Measurements from ENCODE around the gene ST6GALNAC3. TPM values are rescaled to one million over a fixed set of nuclear protein-coding genes. Genes with fewer than 3 reads are reported as not detected.
A peak's percentile ranks its signal among the peaks of the same experiment; 100 is the strongest.

The ST6GALNAC3 gene
- total RNA-seq, 1 donor from 2014 or later = 3.9 TPM

GRCh38 chr1:76068542-76068941 is 6.0 kb upstream of the ST6GALNAC3 start:
- ATAC-seq = no peak
- intact Hi-C loops (cut with DNase I) = no loop called here
- no peak for DNase-seq (ENCODE audit: missing footprints)

GRCh38 chr1:76068953-76069561 is 5.5 kb upstream of the ST6GALNAC3 start:
- no peak for DNase-seq (ENCODE audit: missing footprints)
- intact Hi-C loops (cut with DNase I) = no loop called here
- no peak for ATAC-seq

GRCh38 chr1:76070538-76070937 is 4.0 kb upstream of the ST6GALNAC3 start:
- ATAC-seq = no peak
- DNase-seq (ENCODE audit: missing footprints) = no peak
- intact Hi-C loops (cut with DNase I) = no loop called here

GRCh38 chr1:76073481-76073880 is 1.1 kb upstream of the ST6GALNAC3 start:
- no peak for DNase-seq (ENCODE audit: missing footprints)
- no peak for ATAC-seq
- intact Hi-C loops (cut with DNase I) = no loop called here

DNA sequence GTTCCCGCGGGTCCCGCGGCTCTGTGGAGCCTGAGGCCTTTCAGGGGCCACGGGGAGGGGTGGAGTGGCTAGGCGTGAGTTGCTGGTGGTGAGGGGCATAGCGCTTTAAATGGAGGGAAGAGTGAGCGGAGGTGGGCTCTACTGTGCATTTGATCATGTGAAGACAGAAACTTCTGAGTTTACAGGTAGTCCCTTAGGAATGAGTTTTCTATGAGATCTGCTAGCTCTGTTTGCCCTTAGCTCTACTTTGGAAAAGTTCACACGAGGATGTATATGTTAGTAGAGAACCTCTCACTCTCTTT is 593 bp downstream of the ST6GALNAC3 start:
- DNase-seq (ENCODE audit: missing footprints) (no peak), ATAC-seq (no peak)
- intact Hi-C loops (cut with DNase I) = loop anchor here (5.0 kb wide), 1 partner anchor 62 kb away; no protein-coding TSS in a partner anchor

GRCh38 chr1:76075877-76076276 is 1.3 kb downstream of the ST6GALNAC3 start:
- DNase-seq (ENCODE audit: missing footprints) = no peak
- ATAC-seq = no peak
- intact Hi-C loops (cut with DNase I) = loop anchor here (5.0 kb wide), 1 partner anchor 61 kb away; no protein-coding TSS in a partner anchor

GRCh38 chr1:76079475-76080227 is 5.1 kb downstream of the ST6GALNAC3 start:
- ATAC-seq = no peak
- peak; percentile 62 for DNase-seq (ENCODE audit: missing footprints)
- intact Hi-C loops (cut with DNase I) = loop anchor here (5.0 kb wide), 1 partner anchor 58 kb away; no protein-coding TSS in a partner anchor

DNA sequence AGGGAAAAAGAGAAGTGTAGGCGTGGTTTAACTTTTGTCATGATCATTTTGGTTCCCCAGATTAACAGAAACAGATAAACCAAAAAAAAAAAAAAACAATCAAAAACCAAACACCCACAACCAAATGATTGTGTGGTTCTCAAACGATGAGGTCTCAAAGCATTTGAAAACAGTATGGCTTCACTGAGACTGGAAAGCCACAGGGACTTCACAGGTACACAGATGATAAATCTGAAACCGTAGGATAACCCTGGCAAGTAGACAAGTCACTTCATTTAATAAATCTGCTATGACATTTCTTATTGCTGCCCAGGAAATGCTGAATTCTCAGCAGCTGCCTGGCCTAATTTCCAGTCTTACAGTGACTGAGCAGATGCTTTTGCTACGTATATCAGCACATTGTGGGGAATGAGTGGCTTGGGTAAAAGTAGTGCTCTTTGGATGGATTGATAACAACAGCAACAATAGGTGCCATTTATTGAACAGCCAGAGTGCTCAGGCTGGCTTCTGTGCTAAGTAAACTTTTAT is 6.1 kb downstream of the ST6GALNAC3 start:
- ATAC-seq (no peak), DNase-seq (ENCODE audit: missing footprints) (no peak)
- intact Hi-C loops (cut with DNase I) = no loop called here

- intact Hi-C loops (cut with DNase I) = no loop called here
- ATAC-seq = no peak
- DNase-seq (ENCODE audit: missing footprints) = no peak
These were observed 7.5 kb downstream of the ST6GALNAC3 start for GRCh38 chr1:76082062-76082461.

GRCh38 chr1:76083189-76083588 is 8.6 kb downstream of the ST6GALNAC3 start:
- peak; percentile 65 for DNase-seq (ENCODE audit: missing footprints)
- no peak for ATAC-seq
- intact Hi-C loops (cut with DNase I) = no loop called here

GRCh38 chr1:76084029-76084627 is 9.6 kb downstream of the ST6GALNAC3 start:
- no peak for ATAC-seq
- no peak for DNase-seq (ENCODE audit: missing footprints)
- intact Hi-C loops (cut with DNase I) = no loop called here

DNA sequence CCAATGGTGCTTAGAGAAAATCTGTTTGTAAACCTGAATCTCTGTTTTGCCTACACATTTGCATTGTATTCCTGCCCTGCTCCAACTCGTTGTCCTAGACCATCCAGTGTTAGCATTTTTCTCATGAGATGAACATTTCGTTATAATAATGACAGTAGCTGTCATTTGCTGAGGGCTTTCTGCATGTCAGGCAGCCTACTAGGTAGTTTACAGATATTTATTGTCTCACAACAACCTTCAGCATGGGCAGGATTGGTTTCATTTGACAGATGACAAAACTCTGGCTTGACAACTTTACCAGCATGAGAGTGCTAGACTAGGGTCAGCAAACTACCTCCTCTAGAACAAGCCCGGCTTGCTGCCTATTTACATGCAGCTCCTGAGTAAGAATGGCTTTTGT is 10.1 kb downstream of the ST6GALNAC3 start:
- DNase-seq (ENCODE audit: missing footprints) = no peak

GRCh38 chr1:76086109-76086508 is 11.6 kb downstream of the ST6GALNAC3 start:
- intact Hi-C loops (cut with DNase I) = no loop called here
- DNase-seq (ENCODE audit: missing footprints) (no peak), ATAC-seq (no peak)

More for the DNA sequence above, 10.1 kb downstream of the ST6GALNAC3 start:
- no peak for ATAC-seq
- intact Hi-C loops (cut with DNase I) = no loop called here

GRCh38 chr1:76086597-76086996 is 12.1 kb downstream of the ST6GALNAC3 start:
- DNase-seq (ENCODE audit: missing footprints) (no peak), ATAC-seq (no peak)
- intact Hi-C loops (cut with DNase I) = no loop called here

DNA sequence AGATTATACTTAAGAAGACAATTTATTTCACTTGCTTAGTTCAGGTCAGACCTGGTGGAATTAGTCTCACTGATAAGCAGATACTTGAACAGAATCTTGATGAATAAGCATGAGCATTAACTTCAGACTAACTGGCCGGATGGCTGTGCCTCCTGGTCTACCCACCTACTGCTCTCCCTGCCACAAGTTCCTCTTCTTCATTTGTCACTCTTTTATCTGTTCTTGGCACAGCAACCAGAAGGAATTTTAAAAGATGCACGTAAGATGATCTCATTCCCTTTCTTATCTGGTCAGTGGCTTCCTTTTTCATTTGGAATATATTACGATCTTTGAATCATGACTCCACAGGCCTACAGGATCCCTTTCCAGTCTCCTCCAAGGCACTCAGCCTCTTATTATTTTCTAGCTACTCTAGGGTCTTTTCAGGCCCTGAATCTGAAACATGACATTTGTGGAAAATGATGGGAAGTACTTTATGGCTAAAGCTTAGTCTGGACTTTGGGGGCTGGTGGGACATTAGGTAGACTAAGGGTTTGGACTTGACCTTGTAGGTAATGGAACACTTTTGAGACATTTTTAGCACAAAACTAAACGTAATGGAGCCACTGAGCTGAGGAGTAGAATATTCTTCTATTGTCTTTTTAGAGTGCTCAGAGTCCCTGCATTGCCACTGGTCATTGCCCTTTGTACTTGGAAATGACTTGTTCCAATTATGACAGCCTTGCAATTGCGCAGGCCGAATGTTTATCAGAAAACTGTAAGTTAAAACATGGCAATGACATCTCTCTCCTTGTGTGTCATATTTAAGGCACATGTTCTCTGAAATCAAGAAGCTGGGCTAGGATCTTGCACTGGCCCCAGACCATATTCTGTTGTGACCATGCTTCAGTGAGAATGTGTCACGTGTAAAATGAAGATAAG is 16.0 kb downstream of the ST6GALNAC3 start:
- DNase-seq (ENCODE audit: missing footprints) (no peak), ATAC-seq (no peak)
- intact Hi-C loops (cut with DNase I) = no loop called here

DNA sequence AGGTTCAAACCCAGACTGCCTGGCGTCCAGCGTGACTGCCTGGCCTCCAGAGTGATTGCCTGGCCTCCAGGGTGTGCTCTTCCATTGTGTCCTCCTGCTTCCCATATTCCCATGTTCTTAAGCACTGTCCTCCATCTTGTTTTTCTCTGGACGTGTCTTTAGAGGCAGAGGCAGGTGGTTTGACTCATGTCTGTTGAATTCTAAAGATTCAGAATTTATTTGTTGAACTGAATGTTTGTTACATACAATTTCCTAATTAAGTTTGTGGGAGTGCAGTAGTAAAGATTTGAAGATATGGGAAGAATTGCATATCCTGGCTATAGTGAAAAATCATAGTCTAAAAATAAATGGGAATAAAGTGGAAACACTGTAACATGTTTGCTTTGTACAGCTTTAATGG is 18.3 kb downstream of the ST6GALNAC3 start:
- no peak for DNase-seq (ENCODE audit: missing footprints)
- intact Hi-C loops (cut with DNase I) = no loop called here

GRCh38 chr1:76093522-76094312 is 19.2 kb downstream of the ST6GALNAC3 start:
- intact Hi-C loops (cut with DNase I) = no loop called here
- DNase-seq (ENCODE audit: missing footprints) (no peak), ATAC-seq (no peak)

More for the DNA sequence above, 18.3 kb downstream of the ST6GALNAC3 start:
- ATAC-seq = no peak

DNA sequence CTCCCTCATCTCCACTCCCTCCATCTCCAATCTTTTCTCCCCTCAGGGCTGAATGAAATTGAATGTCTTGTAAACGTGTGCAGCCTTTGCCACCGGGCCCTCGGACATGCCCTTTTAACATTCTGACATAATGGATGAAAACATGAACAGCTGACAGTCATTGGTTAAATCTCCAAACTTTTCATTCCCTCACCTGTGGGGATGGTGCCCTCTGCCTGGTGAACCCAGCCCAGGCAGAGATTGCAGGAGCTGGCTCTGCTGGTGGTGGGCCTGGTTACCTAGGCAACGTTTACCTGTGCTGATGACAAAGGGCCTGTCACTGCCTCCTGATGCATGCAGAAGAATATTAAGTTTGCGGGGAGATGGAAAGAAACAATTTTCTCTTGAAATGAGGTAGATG is 21.3 kb downstream of the ST6GALNAC3 start:
- DNase-seq (ENCODE audit: missing footprints) = peak; percentile 63
- intact Hi-C loops (cut with DNase I) = no loop called here
- ATAC-seq = no peak
